Measurements from ENCODE around the gene PPP1R2.
"Not testable (repeated sequence)": the region's sequence is repeated elsewhere in the genome, so short reads cannot be mapped to it uniquely, and the experiment has no call there.

GRCh38 chr3:195514610-195515235 is 28.4 kb downstream of the PPP1R2 start:
- not testable (repeated sequence) for TF ChIP-seq CTCF (conservative IDR thresholded peaks at IDR 0.05); ZFX (IDR thresholded peaks at IDR 0.05)

Data from C4-2B (cell line).